Left hindlimb (tissue), 1 donor: Measurements from ENCODE around the gene PIK3C2G.

Experiments
- DNase-seq: peaks from one replicate; pipeline ENCODE4 v3.0.0-alpha.2; 2018

PIK3C2G gene

DNA sequence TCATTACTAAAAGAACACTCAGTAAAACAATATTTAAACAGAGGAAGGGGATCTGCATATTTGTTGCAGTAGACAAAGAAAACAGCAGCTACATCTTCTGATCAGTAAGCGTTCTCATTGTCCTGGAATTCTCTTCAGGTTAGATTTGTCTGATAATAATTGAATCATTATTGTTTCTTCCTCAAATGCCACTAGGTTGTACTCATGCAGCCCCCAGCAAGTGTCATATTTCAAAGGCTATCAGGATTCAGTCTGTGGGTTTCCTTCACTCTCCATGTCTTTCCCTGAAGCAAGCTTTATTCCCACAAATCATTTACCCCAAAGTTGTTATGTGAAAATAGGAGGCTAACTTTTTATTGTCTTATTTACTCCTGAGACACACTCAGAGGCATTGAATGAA, 14.7 kb downstream of the PIK3C2G start:
- DNase-seq: no peak

- no peak for DNase-seq
Measured at GRCh38 chr12:18277196-18277595, 15.9 kb downstream of the PIK3C2G start.

DNA sequence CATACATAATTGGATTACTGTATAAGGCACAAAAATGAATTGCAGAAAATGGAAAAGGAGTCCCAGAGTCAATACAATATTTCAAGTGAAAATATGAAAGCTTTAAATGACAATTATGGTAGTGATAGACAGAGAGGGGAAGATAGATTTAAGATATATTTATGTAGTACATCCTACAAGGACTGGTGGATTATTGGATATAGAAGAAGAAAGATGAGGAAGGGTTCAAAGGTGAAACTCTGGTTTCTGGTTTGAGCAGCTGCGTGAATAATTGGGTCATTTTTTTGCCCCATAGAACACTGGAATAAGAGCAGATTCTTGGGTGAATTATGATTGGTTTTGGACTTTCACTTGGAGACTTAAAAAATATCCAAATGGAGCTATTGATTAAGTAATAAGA, 19.4 kb downstream of the PIK3C2G start:
- no peak for DNase-seq

DNA sequence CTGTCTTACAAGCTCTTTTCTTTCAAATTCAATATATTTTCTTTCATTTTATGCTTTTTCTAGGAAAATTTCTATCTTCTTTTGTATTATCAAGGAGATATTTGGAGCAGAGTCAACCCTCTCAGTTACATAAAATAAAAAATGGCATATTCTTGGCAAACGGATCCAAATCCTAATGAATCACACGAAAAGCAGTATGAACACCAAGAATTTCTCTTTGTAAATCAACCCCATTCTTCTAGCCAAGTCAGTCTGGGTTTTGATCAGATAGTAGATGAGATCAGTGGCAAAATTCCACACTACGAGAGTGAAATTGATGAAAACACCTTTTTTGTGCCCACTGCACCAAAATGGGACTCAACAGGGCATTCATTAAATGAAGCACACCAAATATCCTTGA, 20.6 kb downstream of the PIK3C2G start:
- no peak for DNase-seq

DNA sequence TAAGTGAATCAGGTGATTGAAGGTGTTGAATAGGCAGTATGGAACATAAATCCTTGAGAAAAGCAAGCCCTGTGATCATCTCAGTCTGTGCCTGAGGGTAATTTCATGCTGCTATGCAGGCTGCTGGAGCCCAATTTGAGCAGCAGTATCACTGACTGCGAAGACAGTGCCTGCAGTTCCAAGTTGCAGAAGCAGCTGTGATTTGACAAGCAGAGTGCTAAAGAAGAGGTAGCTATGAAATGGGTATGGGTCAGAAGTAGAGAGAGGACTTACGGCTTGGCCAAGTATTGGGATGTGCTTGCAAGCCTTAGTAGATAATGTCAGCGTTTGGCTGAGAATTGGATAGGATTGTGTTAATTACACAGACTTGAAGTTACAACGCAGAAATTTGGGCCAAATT, 22.5 kb downstream of the PIK3C2G start:
- DNase-seq: no peak

DNA sequence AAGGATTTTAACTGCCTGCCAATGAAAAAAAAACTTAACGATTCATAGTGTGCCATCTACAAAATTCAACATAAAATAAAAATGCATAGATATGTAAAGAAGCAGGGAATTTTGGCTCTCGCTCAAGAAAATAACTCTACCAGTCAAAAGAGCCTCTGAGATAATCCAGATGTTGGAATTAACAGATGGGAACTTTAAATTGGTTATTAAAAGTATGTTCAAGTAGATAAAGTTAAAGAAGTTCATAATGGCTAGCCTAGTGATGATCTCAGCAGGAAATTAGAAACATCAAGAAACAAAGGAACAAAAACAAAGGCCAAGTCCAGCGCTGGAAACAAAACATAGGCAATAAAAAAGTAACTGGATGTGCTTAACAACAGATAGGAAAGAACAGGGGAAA, 23.1 kb downstream of the PIK3C2G start:
- no peak for DNase-seq

GRCh38 chr12:18285161-18285560, 23.8 kb downstream of the PIK3C2G start:
- DNase-seq: no peak

DNA sequence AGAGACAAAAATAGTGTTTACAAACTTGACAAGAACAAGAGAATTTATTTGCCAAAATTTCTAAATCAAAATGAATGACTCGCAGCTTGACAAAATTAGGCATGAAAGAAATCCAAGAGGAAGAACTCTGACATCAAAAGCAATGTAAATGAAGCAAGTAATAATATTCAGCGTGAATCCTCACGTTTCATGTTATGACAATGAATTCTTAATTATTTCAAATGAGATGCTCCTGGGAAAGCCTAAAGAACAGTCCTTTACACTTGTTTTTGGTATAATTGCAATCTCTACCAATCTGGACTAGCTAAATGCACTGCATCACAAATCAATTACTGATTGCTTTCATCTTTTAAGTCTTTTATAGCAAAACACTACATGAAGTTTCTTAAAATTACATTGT, 29.1 kb downstream of the PIK3C2G start:
- no peak for DNase-seq

- no peak for DNase-seq
Measured at GRCh38 chr12:18294889-18295288, 33.6 kb downstream of the PIK3C2G start.

- DNase-seq: no peak
Measured at GRCh38 chr12:18296201-18296908, 35.0 kb downstream of the PIK3C2G start.

DNA sequence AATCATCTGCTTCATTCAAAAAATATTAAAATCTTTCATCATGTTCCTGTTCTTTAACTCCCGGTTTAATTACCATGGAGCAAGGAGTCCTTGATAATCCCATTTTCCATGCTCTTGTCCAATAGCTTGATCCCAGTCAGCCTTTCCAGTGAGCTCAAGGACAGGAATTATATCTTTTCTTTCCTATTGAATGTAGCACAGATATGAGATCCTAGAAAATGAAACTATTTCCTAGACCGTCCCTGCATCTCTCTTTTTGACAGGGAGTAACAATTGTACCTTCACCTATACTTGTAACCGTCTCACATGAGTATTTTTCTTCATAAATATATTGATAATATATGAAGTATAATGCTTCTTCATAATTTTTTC, 35.6 kb downstream of the PIK3C2G start:
- DNase-seq: no peak

DNA sequence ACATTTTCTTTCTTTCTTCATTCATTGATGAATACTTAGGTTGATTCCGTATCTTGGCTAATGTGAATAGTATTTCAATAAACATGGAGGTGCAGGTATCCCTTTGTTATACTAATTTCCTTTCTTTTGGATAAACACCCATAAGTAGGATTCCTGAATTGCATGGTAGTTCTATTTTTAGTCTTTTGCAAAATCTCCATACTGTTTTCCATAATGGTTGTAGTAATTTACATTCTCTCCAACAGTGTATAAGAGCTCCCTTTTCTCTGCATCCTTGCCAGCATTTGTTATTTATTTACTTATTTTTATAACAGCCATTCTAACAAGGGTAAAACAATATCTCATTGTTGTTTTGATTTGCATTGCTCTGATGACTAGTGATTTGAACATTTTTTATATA, 36.6 kb downstream of the PIK3C2G start:
- DNase-seq: no peak

GRCh38 chr12:18302809-18303430, 41.6 kb downstream of the PIK3C2G start:
- DNase-seq: no peak

- no peak for DNase-seq
Measured at GRCh38 chr12:18304609-18305008, 43.3 kb downstream of the PIK3C2G start.

- no peak for DNase-seq
Measured at GRCh38 chr12:18306311-18306710, 45.0 kb downstream of the PIK3C2G start.

DNA sequence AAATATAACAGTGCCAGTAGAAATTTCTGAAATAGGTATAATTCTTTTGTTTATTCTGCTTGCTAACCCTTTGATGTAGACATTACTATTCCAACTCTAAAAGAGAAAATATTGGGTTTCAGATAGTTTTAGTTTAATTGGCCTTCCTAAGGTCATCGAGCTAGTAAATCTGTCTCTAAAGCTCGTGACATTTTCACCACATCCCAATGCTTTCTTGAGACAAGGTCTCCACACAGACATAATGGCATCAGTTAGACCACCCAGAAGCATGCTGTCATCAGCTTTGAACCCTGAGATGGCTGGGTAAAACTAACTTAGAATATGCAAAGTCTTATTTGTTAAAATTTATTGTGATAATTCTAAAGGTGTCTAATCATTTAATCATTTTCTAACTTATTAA, 52.0 kb downstream of the PIK3C2G start:
- no peak for DNase-seq

- no peak for DNase-seq
Measured at GRCh38 chr12:18320036-18320617, 58.8 kb downstream of the PIK3C2G start.

DNA sequence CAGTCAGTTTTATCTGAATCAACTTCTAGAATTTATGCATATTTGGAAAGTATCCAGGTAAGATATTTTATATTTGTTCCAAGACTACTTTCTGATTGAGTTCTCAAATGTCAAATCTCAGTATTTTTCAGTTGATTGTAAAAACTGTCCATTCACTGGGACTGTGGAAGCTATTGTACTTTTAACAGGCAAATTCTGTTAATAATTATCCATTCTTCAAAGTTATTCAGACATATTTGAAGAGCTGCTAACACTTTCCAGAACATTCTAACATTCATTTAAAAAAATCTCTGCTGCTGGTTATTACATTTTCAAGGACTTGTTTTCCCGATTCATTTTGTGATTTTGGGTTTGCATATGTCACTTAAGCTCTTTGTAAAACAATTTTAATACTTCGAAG, 59.7 kb downstream of the PIK3C2G start:
- no peak for DNase-seq

- DNase-seq: no peak
Measured at GRCh38 chr12:18323159-18323558, 61.8 kb downstream of the PIK3C2G start.

DNA sequence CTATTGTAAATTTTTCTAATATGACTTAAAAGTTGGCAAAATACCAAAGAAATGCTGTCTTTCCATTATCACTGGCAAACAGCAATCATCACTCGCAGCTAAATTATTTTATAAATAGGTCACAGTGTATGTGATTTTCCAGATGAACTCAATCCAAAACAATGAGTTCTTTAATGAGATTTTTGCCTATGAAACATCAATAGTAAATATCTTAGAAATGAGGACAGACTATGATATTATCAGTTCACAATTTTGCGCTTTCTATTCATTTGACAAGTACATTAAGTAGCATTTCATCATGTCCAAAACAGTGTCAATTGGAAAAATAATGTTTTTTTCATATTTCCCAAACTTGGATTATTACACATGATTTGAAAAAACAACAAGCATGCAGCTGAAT, 65.7 kb downstream of the PIK3C2G start:
- DNase-seq: no peak

GRCh38 chr12:18332173-18332572, 70.9 kb downstream of the PIK3C2G start:
- DNase-seq: no peak

GRCh38 chr12:18339633-18340032, 78.3 kb downstream of the PIK3C2G start:
- DNase-seq: no peak

DNA sequence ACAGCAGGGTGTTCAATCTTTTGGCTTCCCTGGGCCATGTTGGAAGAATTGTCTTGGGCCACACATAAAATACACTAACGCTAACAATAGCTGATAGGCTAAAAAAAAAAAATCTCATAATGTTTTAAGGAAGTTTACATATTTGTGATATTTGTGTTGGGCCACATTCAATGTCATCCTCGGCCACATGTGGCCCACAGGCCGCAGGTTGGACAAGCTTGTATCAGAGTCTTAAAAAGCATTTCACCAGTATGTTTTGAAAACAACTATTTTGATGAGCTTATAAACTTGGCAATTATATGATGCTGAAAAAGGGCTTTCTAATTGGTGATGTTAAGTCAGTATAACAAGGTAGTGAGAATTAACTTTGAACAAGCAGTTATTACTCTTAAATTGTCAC, 78.9 kb downstream of the PIK3C2G start:
- DNase-seq: no peak

- no peak for DNase-seq
Measured at GRCh38 chr12:18340786-18341185, 79.5 kb downstream of the PIK3C2G start.

GRCh38 chr12:18343708-18344107, 82.4 kb downstream of the PIK3C2G start:
- no peak for DNase-seq
